ENCODE measurements around the gene CABP7. TPM values are rescaled to one million over a fixed set of nuclear protein-coding genes. Genes with fewer than 3 reads are reported as not detected.

CABP7 gene
- total RNA-seq, 1 donor from 2014 or later, result not detected

DNA sequence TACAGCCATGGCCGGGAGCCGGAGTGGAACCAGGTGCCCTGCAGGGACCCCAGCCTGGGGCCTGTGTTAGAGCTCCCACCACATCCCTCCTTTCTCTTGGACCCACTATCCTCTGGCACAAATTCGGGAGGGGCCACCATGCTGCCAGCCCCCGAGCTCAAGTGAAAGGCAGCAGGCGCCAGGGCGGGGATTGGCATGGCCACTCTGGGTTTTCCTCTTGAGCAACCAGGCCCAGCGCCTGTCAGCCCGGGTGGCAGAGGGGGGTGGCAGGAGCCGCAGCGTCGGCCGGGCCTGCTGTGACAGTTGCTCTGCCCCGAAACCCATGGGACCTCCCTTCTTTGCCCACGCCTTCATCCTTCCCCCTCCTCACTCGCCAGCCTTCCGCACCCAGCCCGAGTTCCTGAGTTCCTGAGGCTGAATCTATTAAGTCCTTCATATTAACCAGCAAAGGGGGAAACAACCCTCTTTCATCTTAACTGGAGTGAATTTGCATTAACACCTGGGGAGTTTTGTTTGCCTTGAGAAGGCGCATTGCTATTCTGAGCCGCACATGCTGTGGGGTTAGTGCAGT, 16.8 kb upstream of the CABP7 start:
- TF ChIP-seq, protein P1, sequence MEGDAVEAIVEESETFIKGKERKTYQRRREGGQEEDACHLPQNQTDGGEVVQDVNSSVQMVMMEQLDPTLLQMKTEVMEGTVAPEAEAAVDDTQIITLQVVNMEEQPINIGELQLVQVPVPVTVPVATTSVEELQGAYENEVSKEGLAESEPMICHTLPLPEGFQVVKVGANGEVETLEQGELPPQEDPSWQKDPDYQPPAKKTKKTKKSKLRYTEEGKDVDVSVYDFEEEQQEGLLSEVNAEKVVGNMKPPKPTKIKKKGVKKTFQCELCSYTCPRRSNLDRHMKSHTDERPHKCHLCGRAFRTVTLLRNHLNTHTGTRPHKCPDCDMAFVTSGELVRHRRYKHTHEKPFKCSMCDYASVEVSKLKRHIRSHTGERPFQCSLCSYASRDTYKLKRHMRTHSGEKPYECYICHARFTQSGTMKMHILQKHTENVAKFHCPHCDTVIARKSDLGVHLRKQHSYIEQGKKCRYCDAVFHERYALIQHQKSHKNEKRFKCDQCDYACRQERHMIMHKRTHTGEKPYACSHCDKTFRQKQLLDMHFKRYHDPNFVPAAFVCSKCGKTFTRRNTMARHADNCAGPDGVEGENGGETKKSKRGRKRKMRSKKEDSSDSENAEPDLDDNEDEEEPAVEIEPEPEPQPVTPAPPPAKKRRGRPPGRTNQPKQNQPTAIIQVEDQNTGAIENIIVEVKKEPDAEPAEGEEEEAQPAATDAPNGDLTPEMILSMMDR (conservative IDR thresholded peaks at IDR 0.05), result no peak
- no peak overlapping the region for H3K4me3 Mint-ChIP-seq
- no peaks in the 10 kb centered on the region for H3K36me3 Mint-ChIP-seq (ENCODE audit: low read depth)
- DNase-seq (ENCODE audit: low read depth, low spot score), result no peak
- H3K27ac Mint-ChIP-seq (ENCODE audit: unreplicated experiment), result no peak overlapping the region
- H3K4me1 Mint-ChIP-seq, result peaks cover 36% of the 10 kb centered on the region
- no peaks in the 10 kb centered on the region for H3K9me3 Mint-ChIP-seq
- peaks cover 43% of the 10 kb centered on the region for H3K27me3 Mint-ChIP-seq (ENCODE audit: low read depth)

DNA sequence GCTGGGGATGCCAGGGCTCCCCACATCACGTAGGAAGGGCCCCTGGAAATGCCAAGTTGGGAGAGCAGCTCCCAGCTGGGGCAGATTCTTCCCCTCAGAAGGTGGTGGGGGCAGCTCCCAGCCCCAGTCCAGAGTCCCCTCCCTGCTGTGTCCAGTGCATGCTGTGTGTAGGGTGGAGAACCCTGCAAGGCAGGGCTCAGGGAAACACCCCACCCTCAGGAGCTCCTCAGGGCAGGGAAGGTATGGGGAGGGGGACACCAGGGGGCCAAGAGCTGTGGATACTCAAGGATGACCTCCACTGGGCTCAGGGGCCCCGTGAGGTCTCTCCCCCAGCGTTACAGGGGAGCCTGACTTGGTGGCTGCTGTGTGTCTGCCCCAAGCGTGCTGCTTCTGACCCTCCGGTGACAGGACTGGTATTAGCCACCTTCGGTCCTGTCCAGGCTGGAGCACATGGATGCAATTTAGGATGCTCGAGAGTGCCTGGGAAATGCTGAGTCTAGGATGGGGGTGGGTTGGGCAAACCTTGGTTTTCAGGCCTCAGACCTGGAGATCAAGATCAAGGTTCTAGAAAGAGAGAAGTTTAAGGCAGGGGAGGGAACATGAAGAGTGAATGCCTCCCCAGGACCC, 16.1 kb upstream of the CABP7 start:
- TF ChIP-seq, protein P1 (conservative IDR thresholded peaks at IDR 0.05), result no peak
- Mint-ChIP-seq H3K36me3 (ENCODE audit: low read depth) (no peaks in the 10 kb centered on the region), H3K27me3 (ENCODE audit: low read depth) (peaks cover 43% of the 10 kb centered on the region), H3K4me3 (no peak overlapping the region), H3K9me3 (no peaks in the 10 kb centered on the region), H3K27ac (ENCODE audit: unreplicated experiment) (no peak overlapping the region), H3K4me1 (peaks cover 33% of the 10 kb centered on the region)
- no peak for DNase-seq (ENCODE audit: low read depth, low spot score)

DNA sequence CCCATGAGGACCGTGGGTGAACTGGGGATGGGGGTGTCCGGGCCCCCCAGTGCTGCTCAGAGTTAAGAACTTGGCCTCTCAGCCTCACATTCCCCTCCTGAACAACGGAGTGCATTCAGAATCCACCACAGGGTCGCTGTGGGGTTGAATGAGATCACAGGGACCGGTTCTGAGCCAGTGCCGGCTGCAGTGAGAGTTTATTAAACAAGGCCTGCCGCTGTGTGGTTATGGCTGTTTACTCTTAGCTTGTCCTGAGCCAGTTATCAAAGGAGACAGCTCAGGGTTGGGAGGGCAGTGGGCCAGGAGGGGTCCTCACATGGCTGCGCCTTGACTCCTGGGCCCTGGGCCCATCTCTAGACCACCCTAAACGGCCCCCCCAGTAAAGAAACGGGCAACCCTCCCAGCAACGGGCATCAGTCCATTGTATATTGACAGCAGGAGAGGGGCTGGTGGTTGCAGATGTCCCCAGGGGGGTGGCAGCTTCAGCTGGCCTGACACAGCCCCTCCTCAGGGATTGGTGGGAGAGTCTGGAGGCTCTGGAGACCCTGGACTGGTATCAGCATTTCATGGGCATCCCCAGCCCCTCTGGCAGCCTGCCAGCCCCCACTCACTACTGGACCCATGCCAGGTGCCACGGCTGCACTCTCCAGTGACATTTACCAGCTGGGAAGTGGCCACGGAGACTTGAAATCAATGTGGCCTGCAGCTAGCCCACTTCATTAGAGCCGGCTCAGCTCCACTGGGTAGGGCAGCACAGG, 15.1 kb upstream of the CABP7 start:
- Mint-ChIP-seq H3K4me3 (peak overlapping the region; percentile 54), H3K27ac (ENCODE audit: unreplicated experiment) (peak overlapping the region; percentile 35), H3K36me3 (ENCODE audit: low read depth) (no peaks in the 10 kb centered on the region), H3K9me3 (no peaks in the 10 kb centered on the region), H3K27me3 (ENCODE audit: low read depth) (peaks cover 43% of the 10 kb centered on the region), H3K4me1 (peaks cover 33% of the 10 kb centered on the region)
- peak; percentile 46 for DNase-seq (ENCODE audit: low read depth, low spot score)
- TF ChIP-seq, protein P1 (conservative IDR thresholded peaks at IDR 0.05), result no peak

DNA sequence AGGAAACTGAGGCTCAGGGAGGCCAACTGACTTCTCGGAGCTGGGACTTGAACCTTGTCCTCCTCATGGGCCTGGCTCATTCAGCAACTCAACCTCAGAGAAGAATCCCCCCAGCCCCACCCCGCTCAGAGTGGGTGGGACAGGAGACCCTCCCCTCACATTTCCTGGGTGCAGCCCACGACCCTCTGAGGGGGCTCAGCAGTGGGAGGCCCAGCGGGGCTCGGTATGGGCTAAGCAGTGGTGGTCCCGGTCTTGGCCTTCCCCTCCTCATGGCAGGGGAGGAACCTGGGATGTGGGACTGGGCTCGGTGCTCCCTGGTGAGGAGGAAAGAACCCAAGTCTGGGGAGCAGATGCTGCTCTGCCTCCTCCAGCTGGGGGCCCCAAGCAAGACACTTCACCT, 14.2 kb upstream of the CABP7 start:
- no peak overlapping the region for H3K4me3 Mint-ChIP-seq
- no peak overlapping the region for H3K27ac Mint-ChIP-seq (ENCODE audit: unreplicated experiment)

DNA sequence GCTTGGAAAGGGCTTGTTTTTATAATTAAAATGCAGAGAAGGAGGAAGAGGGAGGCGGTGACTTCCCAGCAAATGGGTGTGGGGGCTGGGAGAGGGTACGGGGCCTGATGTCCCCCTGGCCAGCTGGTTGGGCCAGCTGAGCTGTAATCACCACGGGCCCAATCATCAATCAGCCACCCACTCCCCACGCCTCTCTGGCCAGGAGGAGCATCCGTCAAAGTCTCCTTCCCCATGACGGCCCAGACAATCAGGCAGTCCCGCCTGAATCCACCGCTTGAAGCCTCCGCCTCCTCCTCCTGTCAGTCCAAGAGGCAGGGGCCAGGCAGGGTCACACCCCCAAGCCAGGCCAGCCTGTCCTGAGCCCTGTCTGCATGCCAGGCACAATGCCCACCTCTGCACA, 13.3 kb upstream of the CABP7 start:
- H3K36me3 Mint-ChIP-seq (ENCODE audit: low read depth), result no peaks in the 10 kb centered on the region
- peaks cover 33% of the 10 kb centered on the region for H3K4me1 Mint-ChIP-seq
- no peak for DNase-seq (ENCODE audit: low read depth, low spot score)
- TF ChIP-seq, protein P1 (conservative IDR thresholded peaks at IDR 0.05), result no peak
- H3K9me3 Mint-ChIP-seq, result no peaks in the 10 kb centered on the region
- no peak overlapping the region for H3K4me3 Mint-ChIP-seq
- no peak overlapping the region for H3K27ac Mint-ChIP-seq (ENCODE audit: unreplicated experiment)
- peaks cover 35% of the 10 kb centered on the region for H3K27me3 Mint-ChIP-seq (ENCODE audit: low read depth)

More for the DNA sequence above, 14.2 kb upstream of the CABP7 start:
- Mint-ChIP-seq H3K9me3 (no peaks in the 10 kb centered on the region), H3K4me1 (peaks cover 33% of the 10 kb centered on the region), H3K36me3 (ENCODE audit: low read depth) (no peaks in the 10 kb centered on the region), H3K27me3 (ENCODE audit: low read depth) (peaks cover 43% of the 10 kb centered on the region)
- TF ChIP-seq, protein P1 (conservative IDR thresholded peaks at IDR 0.05), result no peak
- DNase-seq (ENCODE audit: low read depth, low spot score), result no peak
